PFSK-1 (cell line): ENCODE results near the gene PTDSS2.

Experiments
- FOXP2 ChIP-seq: optimal IDR thresholded peaks from 2 replicates; pipeline ENCODE3; 2011; ENCODE audit warnings: borderline replicate concordance, control low read depth, inconsistent platforms; ENCODE audit not compliant: insufficient read depth; ENCODE audit errors: extremely low read length, extremely low read depth
- POLR2AphosphoS5 ChIP-seq: IDR thresholded peaks from 2 replicates; pipeline ENCODE4 v1.6.1; 2012; ENCODE audit warnings: low read depth, mild to moderate bottlenecking, control low read depth, low read length, moderate library complexity
- REST ChIP-seq, 2 experiments: IDR thresholded peaks; 2 replicates each; pipeline versions ENCODE4 v1.6.1 to v1.8.0; 2011 to 2012; ENCODE audit warnings: low read depth in 2 of 2, low read length in 2 of 2, control low read depth in 1 of 2, inconsistent platforms in 1 of 2, mild to moderate bottlenecking in 1 of 2, moderate library complexity in 1 of 2; ENCODE audit not compliant: insufficient read depth in 1 of 2
- SIN3A ChIP-seq: IDR thresholded peaks from 2 replicates; pipeline ENCODE4 v1.6.1; 2012; ENCODE audit warnings: mild to moderate bottlenecking, low read length, moderate library complexity, borderline replicate concordance; ENCODE audit not compliant: insufficient read depth
- TAF1 ChIP-seq: IDR thresholded peaks from 2 replicates; pipeline ENCODE4 v1.6.1; 2012; ENCODE audit warnings: low read length, control low read depth, borderline replicate concordance; ENCODE audit not compliant: insufficient read depth

PTDSS2 gene

DNA sequence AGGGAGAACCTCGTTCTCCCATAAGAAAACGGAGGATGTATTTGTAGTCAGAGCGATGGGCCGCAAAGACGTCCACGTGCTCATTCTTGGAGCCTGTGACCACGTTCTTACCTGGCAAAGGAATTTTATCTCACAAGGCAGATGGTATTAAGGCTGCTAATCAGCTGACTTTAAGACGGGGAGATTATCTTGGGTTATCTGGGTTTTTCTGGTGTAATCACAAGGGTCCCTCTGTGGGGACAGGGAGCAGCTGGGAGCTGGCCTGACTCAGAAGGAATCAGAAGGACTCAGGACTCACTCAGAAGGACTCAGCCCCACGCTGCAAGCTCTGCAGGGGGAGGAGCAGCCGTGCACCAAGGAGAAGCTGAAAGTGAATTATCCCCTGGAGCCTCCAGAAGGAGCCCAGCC is 27.8 kb upstream of the PTDSS2 start:
- TF ChIP-seq FOXP2, result no peak
- TF ChIP-seq TAF1, result no peak
- no peak for TF ChIP-seq POLR2AphosphoS5
- TF ChIP-seq REST (IDR thresholded peaks at IDR 0.05; ENCODE audit: insufficient read depth in 1 of 2, low read depth in 2 of 2, low read length in 2 of 2), result no peak
- TF ChIP-seq SIN3A, result no peak

- TF ChIP-seq TAF1 (no peak), POLR2AphosphoS5 (no peak), FOXP2 (no peak), REST (IDR thresholded peaks at IDR 0.05; ENCODE audit: insufficient read depth in 1 of 2, low read depth in 2 of 2, low read length in 2 of 2) (no peak), SIN3A (no peak)
Measured at GRCh38 chr11:424232-424631, 25.8 kb upstream of the PTDSS2 start.

DNA sequence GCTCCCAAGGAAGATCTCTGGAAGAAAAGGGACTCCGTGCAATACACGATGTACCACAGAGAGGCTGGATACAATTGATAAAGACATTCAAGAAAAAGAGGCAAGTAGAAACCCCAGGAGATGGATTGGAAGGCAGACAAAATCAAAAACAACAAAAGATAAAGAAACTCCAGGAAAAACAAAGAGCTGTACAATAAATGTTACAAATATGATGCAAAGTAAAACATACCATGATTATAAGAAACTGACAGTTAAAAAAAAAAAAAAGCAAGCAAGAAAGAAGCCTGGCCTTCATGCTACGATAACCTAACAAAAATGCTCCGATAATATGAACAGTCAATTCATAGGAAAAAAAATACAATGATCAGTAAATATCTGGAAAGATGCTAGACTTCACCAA is 24.8 kb upstream of the PTDSS2 start:
- TF ChIP-seq REST (IDR thresholded peaks at IDR 0.05; ENCODE audit: insufficient read depth in 1 of 2, low read depth in 2 of 2, low read length in 2 of 2) (no peak), FOXP2 (no peak), POLR2AphosphoS5 (no peak), TAF1 (no peak), SIN3A (no peak)

- TF ChIP-seq FOXP2 (no peak), REST (IDR thresholded peaks at IDR 0.05; ENCODE audit: insufficient read depth in 1 of 2, low read depth in 2 of 2, low read length in 2 of 2) (no peak), TAF1 (no peak), POLR2AphosphoS5 (no peak), SIN3A (no peak)
Measured at GRCh38 chr11:426851-427250, 23.2 kb upstream of the PTDSS2 start.

DNA sequence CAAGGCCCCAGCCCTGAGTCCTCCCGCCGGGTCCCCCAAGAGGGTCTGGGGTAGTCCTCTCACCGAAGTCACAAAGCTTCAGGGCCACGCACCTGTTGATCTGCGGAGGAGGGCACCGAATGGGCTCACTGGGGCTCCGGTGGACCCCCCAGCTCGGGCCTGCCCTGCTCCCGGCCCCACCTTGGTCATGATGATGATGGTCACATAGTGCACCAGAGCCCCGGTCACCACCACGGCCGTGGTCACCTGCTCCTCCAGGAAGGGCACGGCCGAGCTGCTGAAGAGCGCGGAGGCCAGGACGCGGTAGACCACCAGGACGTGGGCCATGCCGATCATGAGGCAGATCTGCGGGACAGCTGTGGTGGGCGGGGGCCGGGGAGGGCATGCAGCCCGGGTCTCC is 21.8 kb upstream of the PTDSS2 start:
- TF ChIP-seq REST (IDR thresholded peaks at IDR 0.05; ENCODE audit: insufficient read depth in 1 of 2, low read depth in 2 of 2, low read length in 2 of 2) (no peak), TAF1 (no peak), FOXP2 (no peak), POLR2AphosphoS5 (no peak), SIN3A (no peak)
